GM04504 (cell line): ENCODE measurements around the gene ACOXL.
A peak's percentile ranks its signal among the peaks of the same experiment; 100 is the strongest.

Experiments
- DNase-seq: peaks from one replicate; pipeline ENCODE4 v3.0.0-alpha.2; 2012; ENCODE audit warnings: low read depth

Gene ACOXL

DNA sequence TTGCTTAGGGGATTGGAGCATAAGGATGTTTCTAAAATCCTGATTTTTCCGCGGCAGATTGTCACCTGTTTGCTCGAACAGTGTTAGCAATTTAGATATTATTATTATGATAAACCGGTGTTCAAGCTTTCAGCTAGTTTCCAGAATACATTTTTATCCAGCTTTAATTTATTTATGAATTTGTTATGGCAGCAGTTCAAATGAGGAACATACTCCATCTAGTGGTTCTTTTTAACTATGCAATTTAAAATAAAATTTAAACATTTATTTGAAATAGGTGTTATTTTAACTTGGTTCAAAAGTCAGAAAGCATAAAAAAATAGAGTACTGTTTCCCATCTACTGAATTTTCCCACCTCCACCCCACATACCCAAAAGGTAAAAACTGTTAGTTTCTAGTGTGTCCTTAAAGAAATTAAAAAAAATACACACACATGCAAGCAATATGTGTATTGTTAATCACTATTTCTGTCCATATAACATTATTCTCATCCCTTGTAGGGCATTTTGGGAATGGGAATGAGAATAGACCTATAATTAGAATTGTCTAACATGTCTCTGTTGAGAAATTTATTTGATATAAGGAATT lies 23.2 kb downstream of the ACOXL start:
- no peak for DNase-seq

DNA sequence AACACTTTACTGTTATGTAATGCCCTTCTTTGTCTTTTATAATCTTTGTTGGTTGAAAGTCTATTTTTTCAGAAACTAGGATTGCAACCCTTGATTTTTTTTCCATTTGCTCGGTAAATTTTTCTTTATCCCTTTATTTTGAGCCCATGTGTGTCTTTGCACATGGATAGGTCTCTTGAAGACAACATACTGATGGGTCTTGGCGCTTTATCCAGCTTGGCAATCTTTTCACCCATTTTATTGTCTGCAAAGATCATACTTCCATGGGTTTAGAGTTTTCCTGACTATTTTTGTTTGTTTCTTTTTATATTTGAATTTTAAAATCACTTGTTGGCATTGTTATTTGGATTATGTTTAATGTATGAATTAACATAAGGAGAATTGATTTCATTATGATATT lies 27.0 kb downstream of the ACOXL start:
- DNase-seq = no peak

DNA sequence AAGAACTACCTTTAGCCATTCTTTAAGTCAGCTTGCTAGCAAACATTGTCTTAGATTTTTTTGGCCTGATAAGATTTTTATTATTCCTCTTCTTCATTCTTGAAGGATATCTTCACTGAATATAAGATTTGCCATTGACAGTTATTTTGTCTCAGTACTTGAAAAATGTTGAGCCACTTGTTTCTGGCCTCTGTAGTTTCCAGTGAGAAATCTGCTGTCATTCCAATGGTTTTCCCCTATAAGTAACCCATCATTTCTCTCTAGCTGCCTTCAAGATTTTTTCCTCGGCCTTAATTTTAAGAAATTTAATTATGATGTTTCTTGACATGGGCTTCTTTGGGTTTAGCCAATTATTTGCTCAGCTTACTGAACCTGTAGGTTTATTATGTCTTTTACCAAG lies 32.6 kb downstream of the ACOXL start:
- no peak for DNase-seq

DNA sequence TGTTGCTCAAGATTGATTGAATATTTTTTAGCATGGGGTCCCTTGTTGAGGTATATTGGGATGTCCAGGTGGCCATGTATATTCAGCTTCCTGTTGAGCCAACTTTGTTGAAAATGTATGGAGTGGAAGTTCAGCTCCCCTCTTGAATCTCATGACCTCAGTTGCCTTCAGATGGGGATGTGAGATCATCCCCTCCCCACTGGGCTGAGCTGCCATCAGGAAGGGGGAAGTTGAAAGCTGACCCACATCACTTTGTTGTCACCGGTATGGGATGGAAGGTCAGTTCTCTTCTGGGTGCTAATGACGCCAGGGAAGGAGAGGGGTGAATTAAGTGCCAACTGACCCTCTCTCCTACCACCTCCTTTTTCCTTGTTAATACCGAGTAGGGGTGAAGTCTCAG lies 33.9 kb downstream of the ACOXL start:
- DNase-seq = no peak

DNA sequence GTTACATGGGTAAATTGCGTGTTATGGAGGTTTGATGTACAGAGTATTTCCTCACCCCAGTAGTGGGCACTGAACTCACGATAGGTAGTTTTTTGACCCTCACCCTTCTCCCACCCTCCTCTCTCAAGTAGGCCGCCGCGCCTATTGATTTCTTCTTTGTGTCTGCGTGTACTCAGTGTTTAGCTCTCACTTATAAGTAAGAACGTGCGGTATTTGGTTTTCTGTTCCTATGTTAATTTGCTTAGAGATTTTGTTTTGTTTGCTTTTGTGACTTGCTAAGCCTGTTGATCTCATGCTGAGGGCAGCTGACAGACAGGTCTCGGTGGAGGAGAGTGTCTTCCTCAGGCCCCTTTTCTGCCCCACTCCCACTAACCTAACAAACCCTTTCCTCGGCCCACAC lies 36.2 kb downstream of the ACOXL start:
- DNase-seq = no peak

- DNase-seq = no peak
These were observed 38.1 kb downstream of the ACOXL start for GRCh38 chr2:110770404-110770958.

DNA sequence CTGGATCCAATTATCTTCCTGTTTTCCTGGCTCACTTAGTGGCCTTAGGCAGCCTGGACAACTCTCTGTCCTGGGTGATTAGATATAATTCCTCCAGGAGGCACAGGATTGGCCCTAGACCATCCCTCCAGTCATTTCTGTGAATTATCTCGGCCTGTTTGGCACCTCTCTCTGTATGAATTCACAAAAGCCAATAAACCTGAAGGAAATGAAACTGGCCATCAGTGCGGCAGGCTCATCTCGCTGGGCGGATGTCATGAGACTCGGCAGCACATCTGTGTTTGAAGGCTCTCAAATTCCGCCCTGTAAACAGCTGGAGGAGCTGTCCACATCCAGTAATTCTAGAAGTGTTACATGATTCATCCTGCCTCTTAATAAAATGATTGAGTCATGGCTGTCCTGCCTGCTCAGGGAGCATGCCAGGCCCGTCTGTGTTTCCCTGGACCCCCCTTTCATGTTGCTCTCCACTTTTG lies 38.6 kb downstream of the ACOXL start:
- DNase-seq = peak; percentile 21

DNA sequence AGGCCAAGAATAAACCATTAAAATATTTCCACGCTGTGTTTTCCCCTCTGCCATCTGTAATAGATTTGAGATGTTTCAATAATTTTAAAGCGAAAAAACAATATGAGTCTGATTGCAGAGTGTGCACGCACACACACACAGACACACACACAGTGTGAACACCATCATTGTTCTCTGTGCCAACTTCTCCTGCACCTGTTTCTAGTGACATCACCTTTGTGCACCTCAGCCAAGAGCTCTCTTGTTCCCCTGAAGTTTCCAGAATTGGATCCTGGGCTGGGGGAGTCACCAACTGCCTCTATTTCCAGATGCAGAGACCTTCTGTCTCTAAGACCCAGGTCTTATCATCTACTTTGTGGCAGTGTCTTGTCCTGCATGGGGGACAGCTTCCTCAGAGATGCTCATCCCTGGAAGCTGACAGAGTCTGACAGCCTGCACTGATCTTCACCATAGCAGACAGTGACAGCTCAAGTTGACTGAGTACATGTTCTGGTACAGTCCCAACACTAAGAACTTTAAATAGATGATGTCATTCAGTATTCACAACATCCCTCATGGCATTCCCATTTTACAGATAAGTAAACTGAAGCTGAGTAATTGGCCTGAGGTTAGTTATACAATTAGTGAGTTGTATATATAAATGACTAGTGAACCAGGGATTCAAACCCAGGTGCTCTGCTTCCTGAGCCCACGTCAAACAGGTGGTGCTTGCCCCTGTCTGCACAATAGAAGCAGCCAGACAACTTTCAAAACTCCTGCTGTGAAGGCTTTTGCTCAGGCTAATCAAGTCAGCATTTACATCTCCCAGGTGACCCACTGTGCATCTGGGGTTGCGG lies 39.4 kb downstream of the ACOXL start:
- DNase-seq = no peak

GRCh38 chr2:110772383-110772755 lies 40.0 kb downstream of the ACOXL start:
- DNase-seq = no peak

DNA sequence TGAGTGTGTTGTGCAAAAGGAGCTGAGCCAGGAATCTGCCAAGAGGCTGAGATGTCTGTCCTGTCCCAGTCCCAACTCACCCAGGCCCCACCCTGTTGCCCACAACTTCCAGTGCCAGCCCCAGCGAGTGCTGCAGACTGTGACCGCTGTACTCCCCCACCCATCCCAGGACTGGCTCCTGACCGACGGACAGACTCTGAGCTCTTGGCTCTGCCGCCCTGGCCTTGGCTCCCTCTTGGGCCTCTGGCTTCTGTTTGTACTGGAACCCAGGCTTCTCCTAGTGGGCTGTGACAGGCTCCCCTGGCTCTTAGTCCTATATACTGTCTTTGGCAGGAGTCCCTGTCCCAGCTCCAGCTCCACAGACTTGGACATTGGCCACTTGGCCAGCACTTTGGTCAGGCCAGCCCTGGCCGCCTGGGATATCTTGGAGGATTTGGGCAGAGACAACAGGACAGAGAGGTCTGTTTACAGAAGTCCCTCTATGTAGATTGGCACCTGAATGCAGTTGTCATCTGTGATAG lies 41.1 kb downstream of the ACOXL start:
- no peak for DNase-seq

GRCh38 chr2:110774701-110775100 lies 42.3 kb downstream of the ACOXL start:
- no peak for DNase-seq

- no peak for DNase-seq
These were observed 45.3 kb downstream of the ACOXL start for GRCh38 chr2:110777531-110778311.

GRCh38 chr2:110780461-110780860 lies 48.1 kb downstream of the ACOXL start:
- DNase-seq = no peak

DNA sequence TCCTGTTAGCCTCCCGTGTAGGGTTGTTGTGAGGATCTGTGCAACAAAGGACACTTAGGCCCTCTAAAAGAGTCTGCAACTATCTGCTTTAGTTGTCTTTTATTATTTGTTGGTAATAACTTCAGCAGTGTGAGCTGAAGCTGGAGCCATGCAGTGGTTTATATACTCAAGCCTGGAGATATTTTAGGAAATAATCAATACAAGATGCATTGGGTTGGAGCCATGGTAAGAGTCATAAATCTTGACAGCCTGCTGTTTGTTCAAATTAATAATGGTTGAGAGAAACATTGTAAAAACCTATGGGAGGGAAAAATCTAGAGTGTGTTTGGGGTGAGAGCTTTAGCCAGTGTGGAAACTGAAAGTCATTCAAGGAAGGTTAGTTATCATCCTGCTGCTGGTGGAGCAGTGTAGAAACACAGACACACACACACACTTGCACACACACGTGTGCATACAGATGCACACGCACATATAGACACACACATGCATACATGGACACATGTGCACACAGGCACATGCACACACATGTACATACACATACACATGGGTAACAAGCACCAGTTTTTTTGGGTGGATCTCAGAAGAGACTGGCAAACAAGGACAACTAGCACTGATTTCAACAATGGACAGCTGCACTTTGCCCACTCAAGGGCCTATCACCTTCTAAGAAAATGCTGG lies 51.0 kb downstream of the ACOXL start:
- DNase-seq = no peak

- no peak for DNase-seq
These were observed 51.8 kb downstream of the ACOXL start for GRCh38 chr2:110784047-110784631.

GRCh38 chr2:110785439-110785838 lies 53.1 kb downstream of the ACOXL start:
- DNase-seq = no peak

DNA sequence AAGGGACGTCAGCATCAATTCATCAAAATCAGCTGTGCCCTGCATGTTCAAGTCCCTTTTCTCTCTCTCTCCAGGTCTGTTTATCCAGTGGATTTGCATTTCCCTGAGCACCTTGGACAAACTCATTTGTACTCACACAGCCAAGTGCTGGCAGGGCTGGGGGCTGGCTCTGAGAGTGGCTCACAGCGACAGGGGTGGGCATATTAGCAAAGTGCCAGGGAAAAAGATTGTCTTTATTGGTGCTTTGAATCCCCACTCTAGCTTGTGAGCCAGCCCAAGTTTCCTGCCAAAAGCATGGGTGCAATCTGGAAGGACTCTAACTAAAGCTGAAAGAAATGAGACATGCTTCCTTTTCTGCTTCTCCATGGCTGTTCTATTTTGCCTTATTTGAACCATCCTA lies 56.6 kb downstream of the ACOXL start:
- no peak for DNase-seq

DNA sequence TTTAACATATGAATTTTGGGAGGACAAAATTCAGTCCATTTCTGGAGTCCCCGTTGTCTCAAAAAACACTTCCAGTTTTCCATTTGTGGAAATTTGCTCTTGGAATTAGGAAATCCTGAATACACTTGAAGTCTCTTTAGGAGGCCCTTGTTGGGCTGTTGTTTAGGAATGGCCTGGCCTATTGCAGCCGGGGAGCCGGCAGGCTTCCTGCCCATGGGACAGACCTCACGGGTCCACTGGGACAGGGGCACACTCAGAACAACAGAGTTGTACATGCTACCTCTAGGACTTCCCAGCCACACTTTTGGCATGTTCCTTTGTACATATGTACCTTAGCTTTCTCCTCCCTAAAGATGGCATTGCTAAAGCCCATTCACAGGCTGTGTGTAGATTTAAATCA lies 57.3 kb downstream of the ACOXL start:
- no peak for DNase-seq

- DNase-seq = no peak
These were observed 58.5 kb downstream of the ACOXL start for GRCh38 chr2:110790907-110791306.

GRCh38 chr2:110791435-110791834 lies 59.1 kb downstream of the ACOXL start:
- DNase-seq = no peak

DNA sequence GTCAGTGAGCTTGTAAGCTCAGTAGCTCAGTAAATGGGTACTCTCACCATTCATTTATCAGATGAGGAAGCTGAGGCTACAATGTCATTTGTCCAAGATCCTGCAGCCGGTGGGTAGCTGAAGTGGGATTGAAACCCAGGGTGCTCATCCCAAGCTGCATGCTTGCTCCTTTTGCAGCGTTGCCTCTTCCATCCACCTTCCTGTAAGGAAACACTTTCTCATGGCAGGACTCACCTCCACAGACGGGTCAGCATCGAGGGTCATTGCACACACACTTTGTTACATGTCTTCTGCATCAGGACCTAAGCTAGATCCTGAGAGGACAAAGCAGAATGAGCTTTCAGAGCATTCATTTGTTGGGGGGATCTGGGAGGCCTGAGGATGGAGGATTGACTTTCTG lies 60.7 kb downstream of the ACOXL start:
- no peak for DNase-seq
